CD8-positive, alpha-beta memory T cell (primary cell): Measurements from ENCODE around the gene SLC27A4. TPM values are rescaled to one million over a fixed set of nuclear protein-coding genes. Genes with fewer than 3 reads are reported as not detected.
A peak's percentile ranks its signal among the peaks of the same experiment; 100 is the strongest.

ENCODE experiments used
- CTCF ChIA-PET: fragments of 350-600 bp; sonication (Branson Sonifier 250); formaldehyde crosslinking; loops from one replicate; lab custom pipeline; 2021; ENCODE audit warnings: antibody characterized with exemption; lab: Charles Lee
- POLR2A ChIA-PET: fragments of 350-600 bp; sonication (Branson Sonifier 250); formaldehyde crosslinking; loops from one replicate; lab custom pipeline; 2021; ENCODE audit warnings: antibody characterized with exemption; lab: Charles Lee
- DNase-seq, 5 donors: peaks; one replicate each; pipeline versions ENCODE4 v3.0.0 to v3.0.0-alpha.2; 2020 to 2022; ENCODE audit warnings: mixed read lengths in 1 of 5
- H3K27ac ChIP-seq: one replicate; pipeline ENCODE4 v1.7.0; 2013; ENCODE audit warnings: low read depth, mild to moderate bottlenecking, low read length, moderate library complexity
- H3K27me3 ChIP-seq: 2 replicates; pipeline ENCODE4 v1.7.0; 2013; ENCODE audit warnings: low read length, mild to moderate bottlenecking; ENCODE audit not compliant: insufficient read depth, poor library complexity, severe bottlenecking
- H3K36me3 ChIP-seq: 2 replicates; pipeline ENCODE4 v1.7.0; 2013; ENCODE audit warnings: mild to moderate bottlenecking, low read length, moderate library complexity; ENCODE audit not compliant: insufficient read depth
- H3K4me1 ChIP-seq: 2 replicates; pipeline ENCODE4 v1.7.0; 2013; ENCODE audit warnings: mild to moderate bottlenecking, low read length, moderate library complexity; ENCODE audit not compliant: insufficient read depth
- H3K4me3 ChIP-seq: 2 replicates; pipeline ENCODE4 v1.7.0; 2013; ENCODE audit warnings: mild to moderate bottlenecking, low read length
- H3K9me3 ChIP-seq: 2 replicates; pipeline ENCODE4 v1.7.0; 2013; ENCODE audit warnings: mild to moderate bottlenecking, low read length
- H3K27ac Mint-ChIP-seq, 8 donors: one replicate each; pipeline ENCODE4 v1.8.0; 2020 to 2021; ENCODE audit warnings: mixed read lengths in 8 of 8, mild to moderate bottlenecking in 6 of 8, inconsistent platforms in 3 of 8, moderate library complexity in 3 of 8
- H3K27me3 Mint-ChIP-seq, 2 donors: one replicate each; pipeline ENCODE4 v1.8.0; 2020 to 2021; ENCODE audit warnings: mixed read lengths in 2 of 2, mild to moderate bottlenecking in 1 of 2, moderate library complexity in 1 of 2
- H3K36me3 Mint-ChIP-seq, 3 donors: one replicate each; pipeline ENCODE4 v1.8.0; 2020 to 2021; ENCODE audit warnings: mixed read lengths in 3 of 3, inconsistent platforms in 1 of 3, mild to moderate bottlenecking in 1 of 3
- H3K4me1 Mint-ChIP-seq, 3 donors: one replicate each; pipeline ENCODE4 v1.8.0; 2020 to 2021; ENCODE audit warnings: mixed read lengths in 3 of 3, inconsistent platforms in 1 of 3, mild to moderate bottlenecking in 1 of 3
- H3K4me3 Mint-ChIP-seq, 7 donors: one replicate each; pipeline ENCODE4 v1.8.0; 2020 to 2021; ENCODE audit warnings: mixed read lengths in 7 of 7, mild to moderate bottlenecking in 6 of 7, moderate library complexity in 4 of 7, inconsistent platforms in 2 of 7
- H3K9me3 Mint-ChIP-seq, 5 donors: one replicate each; pipeline ENCODE4 v1.8.0; 2020 to 2022; ENCODE audit warnings: mixed read lengths in 5 of 5, mild to moderate bottlenecking in 3 of 5, moderate library complexity in 2 of 5, inconsistent platforms in 1 of 5
- polyA plus RNA-seq: library from polyadenylated mRNA; unstranded; fragments of 300-500 nt; fragmentation: Illumina TruSeq; gene quantifications from one replicate; pipeline ENCODE4 v1.2.3, GENCODE V29; 2021
- total RNA-seq, 2 experiments: library from RNA; stranded (reverse); gene quantifications; one replicate each; pipeline ENCODE4 v1.2.3, GENCODE V29; 2021

Gene SLC27A4
- total and polyA plus RNA-seq, 3 experiments from 2014 or later = 11.2 to 46.0 (median 41.2) TPM

DNA sequence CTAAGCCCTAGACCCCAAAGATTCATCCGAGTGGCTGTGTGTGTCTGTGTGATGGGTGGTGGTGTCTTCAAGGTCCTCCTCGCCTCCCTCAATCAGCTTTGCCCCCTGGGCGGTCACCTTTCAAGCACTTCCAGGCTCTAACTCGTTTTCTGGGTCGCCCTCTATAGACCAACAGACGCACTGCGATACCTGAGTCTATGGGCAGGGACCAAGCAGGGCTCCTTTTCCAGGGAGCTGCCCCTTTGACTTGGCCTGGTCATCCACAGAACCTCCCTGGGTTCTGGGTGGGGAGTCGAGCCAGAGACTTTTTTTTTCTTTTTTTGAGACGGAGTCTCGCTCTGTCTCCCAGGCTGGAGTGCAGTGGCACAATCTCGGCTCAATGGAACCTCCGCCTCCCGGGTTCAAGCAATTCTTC, 1.1 kb downstream of the SLC27A4 start:
- H3K4me1 Mint-ChIP-seq = peaks cover 6 to 13% (median 12%) of the 10 kb centered on the region in 3 donors
- peak overlapping the region; percentile 75 for H3K4me3 ChIP-seq
- no peaks in the 10 kb centered on the region for H3K27me3 Mint-ChIP-seq
- POLR2A ChIA-PET = interaction anchor here (0.5 kb wide), 1 partner anchor 21 kb away, joined by 3 read pairs; no protein-coding TSS in a partner anchor
- peaks cover 0 to 30% (median 0%) of the 10 kb centered on the region in 3 donors for H3K36me3 Mint-ChIP-seq
- H3K9me3 Mint-ChIP-seq = no peaks in the 10 kb centered on the region
- H3K4me1 ChIP-seq = peaks cover 13% of the 10 kb centered on the region
- H3K27ac Mint-ChIP-seq = peak overlapping the region; percentile 51 to 98 (median 93)
- H3K36me3 ChIP-seq = peaks cover 7% of the 10 kb centered on the region
- H3K4me3 Mint-ChIP-seq = peak overlapping the region; percentile 81 to 99 (median 92)
- DNase-seq = peak; percentile 43 to 78 (median 56)
- H3K27ac ChIP-seq = no peak overlapping the region
- CTCF ChIA-PET = interaction anchor here (0.6 to 1.6 kb wide), 16 partner anchors 9 to 477 kb away, joined by 3 to 15 read pairs (median 4); partner anchors contain the start of genes CIZ1, ENDOG and URM1
- H3K9me3 ChIP-seq = no peaks in the 10 kb centered on the region
- H3K27me3 ChIP-seq = no peaks in the 10 kb centered on the region

DNA sequence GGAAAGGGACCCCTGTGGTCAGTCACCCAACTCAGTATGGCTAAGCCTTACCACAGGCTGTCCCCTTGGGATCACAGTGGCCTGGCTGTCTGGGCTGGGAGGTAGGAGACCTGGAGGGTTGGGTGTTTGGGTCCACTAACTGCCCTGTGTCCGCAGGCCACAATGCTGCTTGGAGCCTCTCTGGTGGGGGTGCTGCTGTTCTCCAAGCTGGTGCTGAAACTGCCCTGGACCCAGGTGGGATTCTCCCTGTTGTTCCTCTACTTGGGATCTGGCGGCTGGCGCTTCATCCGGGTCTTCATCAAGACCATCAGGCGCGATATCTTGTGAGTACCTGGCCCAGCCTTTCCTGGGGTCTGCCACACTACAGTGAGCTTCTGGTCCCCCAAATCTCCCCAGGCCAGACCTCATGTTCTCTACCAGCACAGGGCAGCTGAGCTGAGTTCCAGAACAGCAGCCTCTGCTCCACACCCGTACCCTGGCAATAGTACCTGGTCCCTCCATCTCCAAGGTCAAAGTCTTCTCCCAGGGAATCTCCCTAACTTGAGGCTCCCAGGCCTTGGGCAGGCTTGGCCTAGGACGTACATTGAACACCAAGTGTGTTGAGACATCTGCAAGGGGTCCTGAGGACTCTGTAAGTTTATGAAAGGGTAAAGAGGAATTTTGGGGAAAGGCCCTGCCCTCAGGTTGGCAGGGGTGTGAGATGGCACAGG, 2.8 kb downstream of the SLC27A4 start:
- no peaks in the 10 kb centered on the region for H3K9me3 Mint-ChIP-seq
- peak overlapping the region in 1 of 7 donors; percentile 45 for H3K4me3 Mint-ChIP-seq
- peaks cover 6 to 13% (median 12%) of the 10 kb centered on the region in 3 donors for H3K4me1 Mint-ChIP-seq
- no peaks in the 10 kb centered on the region for H3K27me3 ChIP-seq
- DNase-seq = no peak
- peaks cover 12% of the 10 kb centered on the region for H3K36me3 ChIP-seq
- no peak overlapping the region for H3K27ac Mint-ChIP-seq
- H3K4me3 ChIP-seq = no peak overlapping the region
- no peaks in the 10 kb centered on the region for H3K27me3 Mint-ChIP-seq
- H3K4me1 ChIP-seq = peaks cover 13% of the 10 kb centered on the region
- ChIA-PET POLR2A (no interaction called here), CTCF (interaction anchor here (1.9 kb wide), 1 partner anchor 18 kb away, joined by 5 read pairs; no protein-coding TSS in a partner anchor)
- H3K36me3 Mint-ChIP-seq = peaks cover 0 to 43% (median 0%) of the 10 kb centered on the region in 3 donors
- no peaks in the 10 kb centered on the region for H3K9me3 ChIP-seq
- H3K27ac ChIP-seq = no peak overlapping the region

DNA sequence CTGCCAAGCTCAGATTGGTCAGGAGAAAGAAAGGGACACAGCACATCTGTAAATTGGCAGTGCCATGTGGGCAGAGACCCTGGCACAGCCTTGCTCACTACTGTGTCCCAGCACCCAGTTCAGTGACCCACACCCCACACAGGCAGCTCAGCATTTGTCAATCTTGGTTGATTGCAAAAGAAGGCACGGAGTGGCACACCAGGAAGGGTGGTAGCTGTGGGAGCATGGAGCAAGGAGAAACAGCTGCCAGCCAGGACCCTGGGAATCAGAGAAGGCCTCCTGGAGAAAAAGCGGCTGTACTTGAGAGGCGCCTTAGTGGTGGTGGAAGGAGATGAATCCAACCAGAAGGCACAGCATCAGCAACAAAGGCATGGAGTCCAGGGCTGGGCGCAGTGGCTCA, 3.5 kb downstream of the SLC27A4 start:
- H3K27ac Mint-ChIP-seq = no peak overlapping the region
- peak overlapping the region in 1 of 7 donors; percentile 45 for H3K4me3 Mint-ChIP-seq
- ChIA-PET POLR2A (no interaction called here), CTCF (interaction anchor here (1.8 to 1.9 kb wide), 2 partner anchors 17 to 48 kb away, joined by 5 read pairs; no protein-coding TSS in a partner anchor)
- H3K36me3 ChIP-seq = peaks cover 12% of the 10 kb centered on the region
- H3K27ac ChIP-seq = no peak overlapping the region
- H3K9me3 ChIP-seq = no peaks in the 10 kb centered on the region
- no peaks in the 10 kb centered on the region for H3K27me3 ChIP-seq
- H3K9me3 Mint-ChIP-seq = no peaks in the 10 kb centered on the region
- DNase-seq = no peak
- no peaks in the 10 kb centered on the region for H3K27me3 Mint-ChIP-seq
- H3K4me3 ChIP-seq = no peak overlapping the region
- H3K4me1 ChIP-seq = peaks cover 13% of the 10 kb centered on the region
- peaks cover 6 to 13% (median 12%) of the 10 kb centered on the region in 3 donors for H3K4me1 Mint-ChIP-seq
- peaks cover 0 to 48% (median 0%) of the 10 kb centered on the region in 3 donors for H3K36me3 Mint-ChIP-seq

DNA sequence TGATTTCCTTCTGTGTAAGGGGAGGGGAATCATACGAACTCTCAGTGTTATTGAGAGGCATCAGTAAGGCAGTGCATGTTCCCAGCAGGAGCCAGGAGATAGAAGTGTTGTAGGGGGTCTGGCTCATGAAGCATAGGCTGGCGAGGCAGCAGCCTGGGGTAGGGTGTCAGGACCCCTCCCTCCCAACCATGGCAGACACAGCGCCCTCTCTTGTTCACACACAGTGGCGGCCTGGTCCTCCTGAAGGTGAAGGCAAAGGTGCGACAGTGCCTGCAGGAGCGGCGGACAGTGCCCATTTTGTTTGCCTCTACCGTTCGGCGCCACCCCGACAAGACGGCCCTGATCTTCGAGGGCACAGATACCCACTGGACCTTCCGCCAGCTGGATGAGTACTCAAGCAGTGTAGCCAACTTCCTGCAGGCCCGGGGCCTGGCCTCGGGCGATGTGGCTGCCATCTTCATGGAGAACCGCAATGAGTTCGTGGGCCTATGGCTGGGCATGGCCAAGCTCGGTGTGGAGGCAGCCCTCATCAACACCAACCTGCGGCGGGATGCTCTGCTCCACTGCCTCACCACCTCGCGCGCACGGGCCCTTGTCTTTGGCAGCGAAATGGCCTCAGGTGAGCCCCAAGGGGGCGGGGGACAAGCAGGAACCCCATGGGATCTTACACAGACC, 4.7 kb downstream of the SLC27A4 start:
- H3K27me3 ChIP-seq = no peaks in the 10 kb centered on the region
- H3K4me3 Mint-ChIP-seq = no peak overlapping the region
- H3K27ac Mint-ChIP-seq = peak overlapping the region in 1 of 8 donors; percentile 32
- peaks cover 8% of the 10 kb centered on the region for H3K4me1 ChIP-seq
- no peak for DNase-seq
- no peaks in the 10 kb centered on the region for H3K9me3 ChIP-seq
- ChIA-PET POLR2A (interaction anchor here (0.6 kb wide), 1 partner anchor 371 kb away, joined by 4 read pairs; no protein-coding TSS in a partner anchor), CTCF (interaction anchor here (1.8 to 1.9 kb wide), 2 partner anchors 16 to 49 kb away, joined by 5 read pairs; no protein-coding TSS in a partner anchor)
- H3K4me3 ChIP-seq = no peak overlapping the region
- H3K9me3 Mint-ChIP-seq = no peaks in the 10 kb centered on the region
- H3K36me3 Mint-ChIP-seq = peaks cover 0 to 59% (median 4%) of the 10 kb centered on the region in 3 donors
- peaks cover 12% of the 10 kb centered on the region for H3K36me3 ChIP-seq
- H3K4me1 Mint-ChIP-seq = peaks cover 6 to 8% (median 7%) of the 10 kb centered on the region in 3 donors
- H3K27me3 Mint-ChIP-seq = no peaks in the 10 kb centered on the region
- H3K27ac ChIP-seq = no peak overlapping the region

- no peaks in the 10 kb centered on the region for H3K4me1 Mint-ChIP-seq
These were observed 8.8 kb downstream of the SLC27A4 start for GRCh38 chr9:128349125-128349524.

GRCh38 chr9:128349772-128350171, 9.4 kb downstream of the SLC27A4 start:
- Mint-ChIP-seq H3K27ac (no peak overlapping the region), H3K27me3 (no peaks in the 10 kb centered on the region), H3K4me3 (no peak overlapping the region), H3K36me3 (peaks cover 0 to 69% (median 10%) of the 10 kb centered on the region in 3 donors), H3K9me3 (no peaks in the 10 kb centered on the region), H3K4me1 (no peaks in the 10 kb centered on the region)
- POLR2A ChIA-PET = no interaction called here
- Histone ChIP-seq H3K27ac (no peak overlapping the region), H3K9me3 (no peaks in the 10 kb centered on the region), H3K4me3 (no peak overlapping the region), H3K4me1 (no peaks in the 10 kb centered on the region), H3K36me3 (peaks cover 5% of the 10 kb centered on the region), H3K27me3 (no peaks in the 10 kb centered on the region)
- DNase-seq = no peak
- CTCF ChIA-PET = interaction anchor here (1.0 to 3.1 kb wide), 2 partner anchors 12 to 54 kb away, joined by 6 to 12 read pairs; no protein-coding TSS in a partner anchor

More at GRCh38 chr9:128349125-128349524, 8.8 kb downstream of the SLC27A4 start:
- Histone ChIP-seq H3K36me3 (peaks cover 6% of the 10 kb centered on the region), H3K27ac (no peak overlapping the region), H3K27me3 (no peaks in the 10 kb centered on the region), H3K9me3 (no peaks in the 10 kb centered on the region), H3K4me1 (no peaks in the 10 kb centered on the region), H3K4me3 (no peak overlapping the region)
- ChIA-PET CTCF (interaction anchor here (3.1 kb wide), 1 partner anchor 13 kb away, joined by 12 read pairs; no protein-coding TSS in a partner anchor), POLR2A (no interaction called here)
- Mint-ChIP-seq H3K9me3 (no peaks in the 10 kb centered on the region), H3K27ac (no peak overlapping the region), H3K36me3 (peaks cover 0 to 72% (median 10%) of the 10 kb centered on the region in 3 donors), H3K27me3 (no peaks in the 10 kb centered on the region), H3K4me3 (no peak overlapping the region)
- no peak for DNase-seq

DNA sequence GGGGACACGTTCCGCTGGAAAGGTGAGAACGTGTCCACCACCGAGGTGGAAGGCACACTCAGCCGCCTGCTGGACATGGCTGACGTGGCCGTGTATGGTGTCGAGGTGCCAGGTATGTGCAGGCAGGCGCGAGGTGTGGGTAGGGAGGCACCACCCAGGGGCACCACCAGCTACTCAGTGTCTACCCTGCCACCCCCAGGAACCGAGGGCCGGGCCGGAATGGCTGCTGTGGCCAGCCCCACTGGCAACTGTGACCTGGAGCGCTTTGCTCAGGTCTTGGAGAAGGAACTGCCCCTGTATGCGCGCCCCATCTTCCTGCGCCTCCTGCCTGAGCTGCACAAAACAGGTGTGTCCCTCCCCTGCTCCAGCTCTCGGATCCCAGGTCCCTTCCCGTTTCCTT, 15.1 kb downstream of the SLC27A4 start:
- no peaks in the 10 kb centered on the region for H3K9me3 Mint-ChIP-seq
- Histone ChIP-seq H3K9me3 (no peaks in the 10 kb centered on the region), H3K4me1 (no peaks in the 10 kb centered on the region), H3K27ac (no peak overlapping the region), H3K4me3 (no peak overlapping the region), H3K36me3 (no peaks in the 10 kb centered on the region), H3K27me3 (no peaks in the 10 kb centered on the region)
- no peak overlapping the region for H3K27ac Mint-ChIP-seq
- POLR2A ChIA-PET = no interaction called here
- DNase-seq = no peak
- H3K27me3 Mint-ChIP-seq = no peaks in the 10 kb centered on the region
- no peak overlapping the region for H3K4me3 Mint-ChIP-seq
- CTCF ChIA-PET = interaction anchor here (1.1 to 2.0 kb wide), 3 partner anchors 11 to 83 kb away, joined by 3 to 6 read pairs (median 3); no protein-coding TSS in a partner anchor
- H3K4me1 Mint-ChIP-seq = no peaks in the 10 kb centered on the region
- peaks cover 0 to 47% (median 6%) of the 10 kb centered on the region in 3 donors for H3K36me3 Mint-ChIP-seq
